Activated naive CD4-positive, alpha-beta T cell treated with anti-CD3 and anti-CD28 coated beads, Interleukin-2, amount 10 ng/mL, durations not matched to agents 7 days and 5 days (primary cell): ENCODE results near the gene CASD1.

Experiments used
- CTCF ChIA-PET: fragments of 350-600 bp; sonication (Branson Sonifier 250); formaldehyde crosslinking; loops from one replicate; lab custom pipeline; 2021; ENCODE audit warnings: antibody characterized with exemption; lab: Charles Lee
- DNase-seq: peaks from one replicate; pipeline ENCODE4 v3.0.0-alpha.2; 2020
- H3K27ac Mint-ChIP-seq: one replicate; pipeline ENCODE4 v1.8.0; 2021; ENCODE audit warnings: mild to moderate bottlenecking, moderate library complexity, mixed read lengths
- H3K27me3 Mint-ChIP-seq: one replicate; pipeline ENCODE4 v1.8.0; 2021; ENCODE audit warnings: mild to moderate bottlenecking, mixed read lengths
- H3K36me3 Mint-ChIP-seq: one replicate; pipeline ENCODE4 v1.8.0; 2021; ENCODE audit warnings: mixed read lengths
- H3K4me1 Mint-ChIP-seq: one replicate; pipeline ENCODE4 v1.8.0; 2021; ENCODE audit warnings: mixed read lengths
- H3K4me3 Mint-ChIP-seq: one replicate; pipeline ENCODE4 v1.8.0; 2021; ENCODE audit warnings: mild to moderate bottlenecking, moderate library complexity, mixed read lengths
- H3K9me3 Mint-ChIP-seq: one replicate; pipeline ENCODE4 v1.8.0; 2021; ENCODE audit warnings: mixed read lengths

CASD1 gene

DNA sequence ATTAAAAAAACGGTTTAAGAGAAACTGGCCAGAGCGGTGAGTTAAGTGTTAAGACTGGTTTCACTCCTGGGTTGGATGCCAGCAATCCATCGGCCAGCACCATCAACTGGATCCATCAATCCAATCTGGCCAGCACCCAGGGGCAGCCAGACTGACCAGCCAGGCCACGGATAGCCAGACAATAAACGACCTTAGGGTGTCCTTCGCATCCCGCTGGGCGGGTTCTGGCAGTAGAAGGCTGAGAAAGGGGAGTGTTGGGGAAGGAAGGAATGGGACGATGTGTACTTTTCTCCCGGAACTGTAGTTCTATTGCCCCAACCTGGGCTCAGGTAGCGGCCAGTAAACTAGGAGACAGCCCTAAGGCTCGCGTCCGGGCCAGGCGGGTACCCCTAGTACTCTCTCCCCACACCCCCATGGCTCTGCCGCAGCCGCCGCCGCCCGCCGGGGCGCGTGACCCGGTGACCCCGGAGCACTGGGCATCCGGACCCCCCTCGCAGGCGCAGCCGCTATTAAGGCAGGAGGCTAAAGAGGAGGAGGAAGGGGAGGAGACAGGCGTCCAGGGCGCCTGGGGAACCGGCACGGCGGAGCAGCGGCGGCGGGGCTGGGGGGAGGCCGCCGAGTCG, at the start of gene CASD1:
Gene CASD1 (plus strand): TSS at position 546 of the 623 bp plus-strand sequence. CDS start 276 bp downstream, outside the sequence.
- Mint-ChIP-seq H3K27ac (peak within 1 kb of the TSS; percentile 88), H3K9me3 (no peaks in the 10 kb centered on the region), H3K36me3 (peaks cover 10% of the 10 kb centered on the region), H3K27me3 (no peaks in the 10 kb centered on the region), H3K4me3 (peak within 1 kb of the TSS; percentile 80), H3K4me1 (peaks cover 38% of the 10 kb centered on the region)
- peak; percentile 78 for DNase-seq
- CTCF ChIA-PET, result no interaction called here

- DNase-seq, result no peak
- Mint-ChIP-seq H3K36me3 (no peaks in the 10 kb centered on the region), H3K27me3 (no peaks in the 10 kb centered on the region), H3K4me3 (no peak overlapping the region), H3K9me3 (no peaks in the 10 kb centered on the region), H3K27ac (no peak overlapping the region), H3K4me1 (no peaks in the 10 kb centered on the region)
- CTCF ChIA-PET, result no interaction called here
Measured at GRCh38 chr7:94466516-94466915, 43.1 kb upstream of the CASD1 start.

DNA sequence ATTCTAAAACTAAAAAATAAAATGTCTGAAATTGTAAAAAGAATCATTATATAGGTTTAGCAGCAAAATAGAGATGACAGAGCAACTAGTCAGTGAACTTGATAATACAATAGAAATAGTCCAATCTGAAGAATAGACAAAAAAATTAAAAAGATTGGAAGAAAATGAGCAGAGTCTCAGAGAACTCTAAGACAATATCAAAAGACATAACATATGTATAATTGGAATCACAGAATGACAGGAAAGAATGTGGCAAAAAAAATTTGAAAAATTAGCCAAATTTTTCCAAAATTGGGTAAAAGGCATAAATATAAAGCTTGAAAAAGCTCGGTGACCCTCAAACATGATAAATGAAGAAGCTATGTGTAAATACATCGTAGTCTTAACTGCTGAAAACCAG, 38.0 kb upstream of the CASD1 start:
- CTCF ChIA-PET, result no interaction called here
- H3K27ac Mint-ChIP-seq, result no peak overlapping the region
- H3K4me1 Mint-ChIP-seq, result no peaks in the 10 kb centered on the region
- no peaks in the 10 kb centered on the region for H3K9me3 Mint-ChIP-seq
- H3K27me3 Mint-ChIP-seq, result no peaks in the 10 kb centered on the region
- H3K36me3 Mint-ChIP-seq, result no peaks in the 10 kb centered on the region
- H3K4me3 Mint-ChIP-seq, result no peak overlapping the region
- no peak for DNase-seq

- no peaks in the 10 kb centered on the region for H3K9me3 Mint-ChIP-seq
- H3K4me1 Mint-ChIP-seq, result no peaks in the 10 kb centered on the region
- H3K27me3 Mint-ChIP-seq, result no peaks in the 10 kb centered on the region
- no peak for DNase-seq
- CTCF ChIA-PET, result no interaction called here
- H3K4me3 Mint-ChIP-seq, result no peak overlapping the region
- H3K27ac Mint-ChIP-seq, result no peak overlapping the region
- no peaks in the 10 kb centered on the region for H3K36me3 Mint-ChIP-seq
Measured at GRCh38 chr7:94472608-94473007, 37.0 kb upstream of the CASD1 start.

- H3K27me3 Mint-ChIP-seq, result peaks cover 5% of the 10 kb centered on the region
- CTCF ChIA-PET, result no interaction called here
- DNase-seq, result no peak
- no peaks in the 10 kb centered on the region for H3K9me3 Mint-ChIP-seq
- no peak overlapping the region for H3K4me3 Mint-ChIP-seq
- H3K27ac Mint-ChIP-seq, result no peak overlapping the region
- no peaks in the 10 kb centered on the region for H3K36me3 Mint-ChIP-seq
- H3K4me1 Mint-ChIP-seq, result no peaks in the 10 kb centered on the region
Measured at GRCh38 chr7:94476251-94476840, 33.3 kb upstream of the CASD1 start.

GRCh38 chr7:94477878-94478277, 31.7 kb upstream of the CASD1 start:
- Mint-ChIP-seq H3K36me3 (no peaks in the 10 kb centered on the region), H3K9me3 (no peaks in the 10 kb centered on the region), H3K4me1 (no peaks in the 10 kb centered on the region), H3K27me3 (peaks cover 5% of the 10 kb centered on the region), H3K27ac (no peak overlapping the region), H3K4me3 (no peak overlapping the region)
- no peak for DNase-seq
- CTCF ChIA-PET, result no interaction called here

DNA sequence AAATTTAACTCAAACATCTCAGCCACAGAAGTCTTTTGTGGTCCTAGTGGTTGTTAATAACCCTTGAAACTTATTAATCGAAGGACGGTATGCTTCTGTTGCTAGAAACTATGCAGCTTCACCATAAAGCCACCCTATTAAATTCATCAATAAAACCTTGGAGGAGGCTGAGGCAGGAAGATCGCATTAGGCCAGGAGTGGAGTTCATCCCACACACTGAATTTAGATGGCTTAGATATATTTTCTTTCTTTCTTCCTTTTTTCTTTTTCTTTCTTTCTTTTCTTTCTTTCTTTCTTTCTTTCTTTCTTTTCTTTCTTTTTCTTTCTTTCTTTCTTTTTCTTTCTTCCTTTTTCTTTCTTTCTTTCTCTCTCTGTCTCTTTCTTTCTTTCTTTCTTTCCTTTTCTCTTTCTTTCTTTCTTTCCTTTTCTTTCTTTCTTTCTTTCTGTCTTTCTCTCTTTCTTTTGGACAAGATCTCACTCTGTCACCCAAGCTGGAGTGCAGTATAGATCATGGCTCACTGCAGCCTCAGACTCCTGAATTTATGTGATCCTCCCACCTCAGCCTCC, 30.9 kb upstream of the CASD1 start:
- DNase-seq, result no peak
- Mint-ChIP-seq H3K36me3 (no peaks in the 10 kb centered on the region), H3K9me3 (no peaks in the 10 kb centered on the region), H3K27ac (no peak overlapping the region), H3K4me1 (no peaks in the 10 kb centered on the region), H3K27me3 (peaks cover 7% of the 10 kb centered on the region), H3K4me3 (no peak overlapping the region)
- CTCF ChIA-PET, result no interaction called here

DNA sequence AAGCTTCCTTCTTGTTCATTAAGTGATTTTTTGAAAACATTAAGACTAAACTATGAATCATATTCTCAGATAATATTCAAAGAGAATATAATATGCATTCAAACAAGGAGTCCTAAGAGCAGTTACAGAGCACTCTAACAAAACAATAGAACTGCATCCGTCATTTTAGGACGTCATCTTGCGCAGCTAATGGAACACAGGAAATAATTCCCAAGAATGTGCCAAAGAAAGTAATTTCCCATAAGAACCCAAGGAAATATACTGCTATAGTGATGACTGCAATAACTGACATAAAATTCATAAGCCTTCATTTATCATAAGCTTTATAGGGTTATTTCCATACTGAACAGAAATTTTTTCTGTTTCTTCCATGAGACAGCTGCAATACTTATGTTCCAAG, 28.3 kb upstream of the CASD1 start:
- no peaks in the 10 kb centered on the region for H3K36me3 Mint-ChIP-seq
- H3K27me3 Mint-ChIP-seq, result peaks cover 11% of the 10 kb centered on the region
- H3K4me1 Mint-ChIP-seq, result no peaks in the 10 kb centered on the region
- no peak for DNase-seq
- H3K27ac Mint-ChIP-seq, result no peak overlapping the region
- CTCF ChIA-PET, result no interaction called here
- H3K9me3 Mint-ChIP-seq, result no peaks in the 10 kb centered on the region
- no peak overlapping the region for H3K4me3 Mint-ChIP-seq

DNA sequence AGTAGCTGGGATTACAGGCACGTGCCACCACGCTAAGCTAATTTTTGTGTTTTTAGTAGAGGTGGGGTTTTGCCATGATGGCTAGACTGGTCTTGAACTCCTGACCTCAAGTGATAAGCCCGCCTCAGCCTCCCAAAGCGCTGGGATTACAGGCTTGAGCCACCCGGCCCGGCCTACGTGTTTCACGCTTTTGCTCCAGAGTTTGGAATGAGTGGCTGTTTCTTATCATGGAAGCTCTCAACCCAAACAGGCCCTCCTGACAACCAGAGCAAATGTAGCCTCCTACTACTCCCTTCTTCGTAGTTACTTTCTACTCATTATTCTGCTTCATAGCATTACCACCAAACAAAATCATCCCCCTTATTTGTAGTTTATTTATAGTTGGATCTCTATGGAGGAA, 26.8 kb upstream of the CASD1 start:
- Mint-ChIP-seq H3K4me3 (no peak overlapping the region), H3K27ac (no peak overlapping the region), H3K27me3 (peaks cover 11% of the 10 kb centered on the region), H3K9me3 (no peaks in the 10 kb centered on the region), H3K36me3 (no peaks in the 10 kb centered on the region), H3K4me1 (no peaks in the 10 kb centered on the region)
- DNase-seq, result no peak
- CTCF ChIA-PET, result no interaction called here

DNA sequence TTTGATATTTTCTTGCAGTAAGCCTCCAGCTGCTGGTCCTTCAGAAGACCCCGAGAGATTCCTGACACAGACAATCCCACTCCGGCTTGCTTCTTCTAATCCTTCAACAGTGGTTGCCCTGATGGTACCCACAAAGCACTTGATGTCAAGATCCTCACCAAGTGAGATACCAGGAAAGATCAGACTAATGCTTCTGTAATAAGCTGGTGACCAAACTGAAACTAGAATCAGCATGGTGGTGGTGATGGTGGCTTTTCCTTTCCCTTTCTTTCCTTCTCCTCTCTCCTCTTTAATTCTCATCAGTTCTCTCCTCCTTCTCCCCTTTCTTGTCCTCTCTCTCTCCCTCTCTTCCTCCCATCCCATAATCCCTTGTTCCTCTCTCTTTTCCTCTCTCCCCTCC, 25.8 kb upstream of the CASD1 start:
- no peaks in the 10 kb centered on the region for H3K9me3 Mint-ChIP-seq
- no peak overlapping the region for H3K4me3 Mint-ChIP-seq
- CTCF ChIA-PET, result interaction anchor here (0.6 kb wide), 1 partner anchor 34 kb away, joined by 3 read pairs; no protein-coding TSS in a partner anchor
- peaks cover 9% of the 10 kb centered on the region for H3K27me3 Mint-ChIP-seq
- H3K27ac Mint-ChIP-seq, result no peak overlapping the region
- no peaks in the 10 kb centered on the region for H3K36me3 Mint-ChIP-seq
- H3K4me1 Mint-ChIP-seq, result no peaks in the 10 kb centered on the region
- DNase-seq, result no peak

DNA sequence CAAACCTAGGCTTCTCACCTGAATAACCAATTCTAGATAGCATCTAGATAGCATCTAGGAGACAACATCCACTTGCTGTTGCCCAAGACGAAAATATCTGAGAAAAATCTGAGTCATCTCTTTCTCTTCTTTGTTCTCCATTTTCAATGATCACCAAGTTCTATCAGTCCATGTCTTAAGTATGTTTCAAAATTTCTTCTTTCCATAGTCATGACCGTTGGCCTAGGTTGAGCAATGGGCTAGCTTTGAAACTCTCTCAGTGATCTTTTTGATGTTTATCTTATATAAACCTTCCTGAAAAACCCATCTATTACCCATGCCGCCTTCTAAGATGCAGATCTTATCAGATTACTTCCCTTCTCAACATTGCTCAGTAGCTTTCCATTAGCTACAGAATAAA, 23.4 kb upstream of the CASD1 start:
- no peak overlapping the region for H3K27ac Mint-ChIP-seq
- no peak overlapping the region for H3K4me3 Mint-ChIP-seq
- no peaks in the 10 kb centered on the region for H3K9me3 Mint-ChIP-seq
- no peaks in the 10 kb centered on the region for H3K36me3 Mint-ChIP-seq
- no peak for DNase-seq
- no peaks in the 10 kb centered on the region for H3K4me1 Mint-ChIP-seq
- peaks cover 6% of the 10 kb centered on the region for H3K27me3 Mint-ChIP-seq
- CTCF ChIA-PET, result no interaction called here

DNA sequence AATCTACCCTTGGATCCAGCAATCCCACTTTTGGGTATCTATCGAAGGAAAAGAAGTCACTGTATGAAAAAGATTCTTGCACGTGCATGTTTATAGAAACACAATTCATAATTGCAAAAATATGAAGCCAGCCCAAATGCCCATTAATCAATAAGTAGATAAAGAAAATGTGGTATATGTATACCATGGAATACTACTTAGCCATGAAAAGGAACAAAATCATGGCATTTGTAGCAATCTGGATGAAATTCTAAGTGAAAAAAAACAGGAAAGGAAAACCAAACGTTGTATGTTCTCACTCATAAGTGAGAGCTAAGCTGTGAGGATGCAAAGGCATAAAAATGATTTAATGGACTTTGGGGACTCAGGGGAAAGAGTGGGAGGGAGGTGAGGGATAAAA, 18.2 kb upstream of the CASD1 start:
- H3K27ac Mint-ChIP-seq, result no peak overlapping the region
- no peaks in the 10 kb centered on the region for H3K4me1 Mint-ChIP-seq
- H3K27me3 Mint-ChIP-seq, result no peaks in the 10 kb centered on the region
- H3K4me3 Mint-ChIP-seq, result no peak overlapping the region
- no peaks in the 10 kb centered on the region for H3K9me3 Mint-ChIP-seq
- H3K36me3 Mint-ChIP-seq, result no peaks in the 10 kb centered on the region
- CTCF ChIA-PET, result no interaction called here
- no peak for DNase-seq

GRCh38 chr7:94492601-94493000, 17.0 kb upstream of the CASD1 start:
- no peaks in the 10 kb centered on the region for H3K9me3 Mint-ChIP-seq
- DNase-seq, result no peak
- no peaks in the 10 kb centered on the region for H3K4me1 Mint-ChIP-seq
- H3K4me3 Mint-ChIP-seq, result no peak overlapping the region
- no peak overlapping the region for H3K27ac Mint-ChIP-seq
- CTCF ChIA-PET, result no interaction called here
- no peaks in the 10 kb centered on the region for H3K36me3 Mint-ChIP-seq
- no peaks in the 10 kb centered on the region for H3K27me3 Mint-ChIP-seq

DNA sequence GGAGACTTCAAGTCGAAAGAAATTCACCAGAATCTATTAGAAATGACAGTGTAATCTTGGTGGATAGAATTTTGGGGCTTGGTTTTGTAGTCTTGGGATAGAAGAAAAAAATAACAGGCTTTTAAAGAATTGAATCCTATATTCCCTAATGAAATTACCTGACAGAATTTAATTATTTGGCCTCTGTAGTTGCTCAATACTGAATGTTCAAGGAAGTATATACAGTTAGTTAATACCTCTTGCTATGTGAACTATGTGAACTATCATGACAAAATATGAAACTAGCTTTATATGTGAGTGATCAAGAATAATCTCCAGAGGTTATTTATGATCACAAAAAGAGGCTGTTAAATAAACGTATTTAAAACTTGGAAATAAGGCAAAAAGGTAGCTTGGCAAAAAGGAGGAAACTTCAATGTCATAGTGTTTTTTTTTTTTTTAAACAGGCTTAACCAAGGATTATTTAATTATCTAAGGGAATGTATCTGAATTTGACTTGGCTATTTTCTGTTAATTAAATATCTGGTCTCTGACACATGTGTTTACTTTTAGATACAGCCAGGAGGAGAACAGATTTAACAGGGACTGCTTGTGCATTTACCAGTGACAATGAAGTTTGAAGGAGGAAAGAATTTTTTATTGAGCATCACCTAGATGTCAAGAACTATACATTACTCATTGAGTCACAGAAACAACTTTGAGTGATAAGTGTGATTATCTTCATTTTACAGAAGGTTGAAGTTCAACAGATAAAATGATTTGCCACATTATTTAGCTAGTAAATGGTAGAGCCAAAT, 11.5 kb upstream of the CASD1 start:
- H3K27ac Mint-ChIP-seq, result no peak overlapping the region
- CTCF ChIA-PET, result no interaction called here

More for the DNA sequence above, 11.5 kb upstream of the CASD1 start:
- no peaks in the 10 kb centered on the region for H3K4me1 Mint-ChIP-seq
- peaks cover 9% of the 10 kb centered on the region for H3K27me3 Mint-ChIP-seq
- no peaks in the 10 kb centered on the region for H3K36me3 Mint-ChIP-seq
- H3K9me3 Mint-ChIP-seq, result no peaks in the 10 kb centered on the region
- no peak for DNase-seq
- H3K4me3 Mint-ChIP-seq, result no peak overlapping the region
